ENCODE measurements around the gene FAM13A.
A peak's percentile ranks its signal among the peaks of the same experiment; 100 is the strongest.

Gene FAM13A

DNA sequence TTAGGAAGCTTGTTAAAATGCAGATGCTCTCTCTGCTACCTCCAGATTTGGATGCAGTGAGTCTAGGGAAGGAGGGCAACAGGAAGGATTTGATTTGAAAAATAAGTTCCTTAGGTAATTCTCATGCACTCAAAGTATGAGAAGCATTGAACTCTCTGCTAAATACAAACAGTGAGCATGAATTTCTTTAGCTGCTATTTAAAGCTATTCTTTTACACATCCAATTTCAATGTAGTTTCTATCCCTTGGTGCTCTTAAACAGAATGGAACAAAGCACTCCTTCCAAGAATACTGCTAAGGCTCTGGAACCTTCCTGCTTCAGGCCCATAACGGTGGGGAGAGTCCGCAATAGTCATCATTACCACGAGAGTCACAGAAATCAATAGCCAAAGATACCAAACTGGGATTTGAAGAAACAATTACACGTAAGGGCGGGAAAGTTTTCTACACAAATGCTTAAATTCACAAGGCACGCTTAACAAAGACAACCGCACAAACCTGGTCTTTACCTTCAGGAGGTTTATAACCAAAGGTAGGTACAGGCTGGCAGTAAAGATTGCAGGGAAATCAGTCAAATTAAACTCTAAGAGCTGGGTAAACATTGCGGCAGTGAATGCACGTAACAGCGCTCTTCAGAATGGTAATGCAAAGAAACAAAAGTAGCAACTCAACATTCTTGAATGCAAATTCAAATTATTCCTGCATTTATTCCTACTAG, 236.1 kb downstream of the FAM13A start:
- no peak for DNase-seq
- intact Hi-C loops (cut with DNase I) = no loop called here

- no peak for DNase-seq
- intact Hi-C loops (cut with DNase I) = loop anchor here (1.0 to 10.0 kb wide), 2 partner anchors 204 to 295 kb away; partner anchors contain the start of gene PYURF
Observed at GRCh38 chr4:88819818-88820697, 236.9 kb downstream of the FAM13A start.

DNA sequence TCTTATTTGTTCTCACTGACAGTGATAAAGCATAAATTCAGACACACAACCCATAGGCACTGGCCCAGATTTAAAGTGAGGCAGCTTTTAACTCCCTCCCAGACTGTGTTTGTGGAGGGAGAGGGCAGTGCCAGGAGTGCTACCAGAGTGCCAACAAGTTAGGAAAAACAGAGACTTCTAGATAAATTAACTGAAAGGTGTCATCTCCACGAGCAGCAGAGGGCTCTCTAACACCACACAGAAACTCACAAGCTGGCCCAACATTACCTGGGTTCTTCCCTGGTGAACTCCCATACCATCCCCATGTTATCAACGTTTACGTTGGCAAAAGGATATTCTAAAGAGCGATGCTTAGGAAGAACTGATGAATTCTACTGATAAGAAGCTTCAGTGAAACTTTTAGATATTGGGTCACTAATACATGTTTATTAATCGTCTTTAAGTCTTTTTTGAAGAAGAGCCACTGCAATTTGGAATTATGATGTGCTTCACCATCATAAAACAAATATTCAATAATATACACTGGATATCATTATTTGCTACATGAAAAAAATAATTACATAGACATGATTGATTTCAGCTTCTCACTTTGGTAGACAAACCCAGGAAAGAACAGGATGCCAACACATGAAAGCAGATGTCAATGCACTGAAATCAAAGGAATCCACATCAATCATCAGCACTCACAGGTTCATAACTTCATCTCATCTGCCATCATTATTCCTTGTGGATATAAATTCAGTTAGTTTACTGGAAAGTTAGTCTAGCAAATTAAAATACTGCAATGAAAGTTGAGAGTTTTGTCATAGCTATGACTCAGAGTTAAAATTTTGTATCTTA, 238.1 kb downstream of the FAM13A start:
- intact Hi-C loops (cut with DNase I) = loop anchor here (1.0 to 10.0 kb wide), 2 partner anchors 205 to 294 kb away; partner anchors contain the start of gene PYURF
- peak in 6 of 10 donors; percentile 27 to 87 (median 40) for DNase-seq

DNA sequence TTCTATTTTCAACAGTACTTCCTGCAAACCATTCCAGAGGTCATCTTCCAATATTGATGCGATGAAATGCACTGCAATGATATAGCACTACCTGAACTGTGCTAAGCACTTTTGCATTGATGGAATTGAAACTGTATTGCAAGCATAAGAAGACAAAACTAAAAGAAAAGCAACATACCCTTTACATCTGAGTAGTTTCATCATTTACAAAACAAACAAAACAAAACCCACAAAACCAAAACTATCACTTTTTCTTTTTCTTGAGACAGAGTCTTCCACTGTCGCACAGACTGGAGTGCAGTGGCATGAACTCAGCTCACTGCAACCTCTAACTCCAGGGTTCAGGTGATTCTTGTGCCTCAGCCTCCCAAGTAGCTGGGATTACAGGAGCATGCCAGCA, 239.2 kb downstream of the FAM13A start:
- intact Hi-C loops (cut with DNase I) = loop anchor here (10.0 kb wide), 1 partner anchor 293 kb away; the partner anchor contains the start of gene PYURF
- DNase-seq = no peak

DNA sequence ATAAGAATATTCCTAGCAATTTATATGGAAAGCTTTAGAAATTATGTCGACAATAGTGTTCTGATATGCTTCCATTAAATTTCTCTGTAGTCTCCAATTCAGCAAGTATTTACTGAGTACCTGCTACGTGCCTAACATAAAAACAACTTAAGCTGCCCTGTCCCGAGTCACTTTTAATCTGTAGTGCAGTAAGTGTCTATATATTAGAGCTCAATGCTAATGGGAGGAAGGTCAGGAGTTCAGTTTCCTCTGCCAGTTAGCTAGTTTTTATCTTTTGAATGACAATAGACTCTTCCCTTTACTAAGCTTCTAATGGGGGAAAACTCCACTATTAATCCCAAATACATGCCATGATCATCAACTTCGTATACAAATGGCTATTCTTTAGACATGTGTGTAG, 240.6 kb downstream of the FAM13A start:
- no peak for DNase-seq
- intact Hi-C loops (cut with DNase I) = loop anchor here (10.0 kb wide), 1 partner anchor 292 kb away; the partner anchor contains the start of gene PYURF

GRCh38 chr4:88814043-88814617, 242.9 kb downstream of the FAM13A start:
- no peak for DNase-seq
- intact Hi-C loops (cut with DNase I) = loop anchor here (10.0 kb wide), 1 partner anchor 289 kb away; the partner anchor contains the start of gene PYURF

GRCh38 chr4:88813013-88813412, 244.0 kb downstream of the FAM13A start:
- DNase-seq = no peak
- intact Hi-C loops (cut with DNase I) = loop anchor here (10.0 kb wide), 1 partner anchor 288 kb away; the partner anchor contains the start of gene PYURF

DNA sequence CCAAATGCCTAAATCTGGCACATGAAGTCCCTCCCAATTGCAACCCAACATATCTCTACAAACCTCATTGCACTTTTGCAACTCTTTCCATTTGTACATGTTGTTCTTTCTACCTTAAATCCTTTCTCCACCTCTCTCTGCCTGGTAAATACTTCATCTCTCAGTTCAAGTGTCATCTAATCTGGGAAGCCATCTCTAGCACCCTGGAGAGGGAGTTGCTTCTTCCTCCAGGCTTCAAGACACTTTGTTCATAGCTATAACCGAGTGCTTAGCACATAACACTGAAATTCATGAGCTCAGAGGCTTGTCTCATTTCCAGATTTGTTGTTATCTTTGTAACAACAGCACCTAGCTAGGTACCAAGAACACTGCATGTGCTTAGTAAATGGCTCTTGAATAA, 244.6 kb downstream of the FAM13A start:
- DNase-seq = no peak
- intact Hi-C loops (cut with DNase I) = loop anchor here (10.0 kb wide), 1 partner anchor 288 kb away; the partner anchor contains the start of gene PYURF

DNA sequence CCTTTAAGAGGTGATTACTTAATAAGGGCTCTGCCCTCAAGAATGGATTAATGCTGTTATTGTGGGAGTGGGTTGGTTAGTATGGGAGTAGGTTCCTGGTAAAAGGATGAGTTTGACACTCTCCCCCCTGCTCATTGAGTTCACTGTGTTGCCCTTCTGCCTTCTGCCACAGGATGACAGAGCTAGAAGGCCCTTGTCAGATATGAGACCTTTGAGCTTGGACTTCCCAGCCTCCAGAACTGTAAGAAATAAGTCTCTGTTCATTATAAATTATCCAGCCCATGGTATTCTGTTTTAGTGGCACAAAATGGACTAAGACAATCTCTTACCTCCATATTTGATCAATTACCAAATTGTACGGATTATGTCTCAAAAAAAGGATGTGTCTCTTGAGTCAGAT, 245.1 kb downstream of the FAM13A start:
- intact Hi-C loops (cut with DNase I) = loop anchor here (10.0 kb wide), 1 partner anchor 287 kb away; the partner anchor contains the start of gene PYURF
- DNase-seq = no peak

- intact Hi-C loops (cut with DNase I) = loop anchor here (10.0 kb wide), 1 partner anchor 286 kb away; the partner anchor contains the start of gene PYURF
Observed at GRCh38 chr4:88810325-88810724, 246.7 kb downstream of the FAM13A start.

GRCh38 chr4:88809576-88810219, 247.3 kb downstream of the FAM13A start:
- no peak for DNase-seq
- intact Hi-C loops (cut with DNase I) = loop anchor here (10.0 kb wide), 1 partner anchor 285 kb away; the partner anchor contains the start of gene PYURF

More at GRCh38 chr4:88810325-88810724, 246.7 kb downstream of the FAM13A start:
- DNase-seq = no peak

DNA sequence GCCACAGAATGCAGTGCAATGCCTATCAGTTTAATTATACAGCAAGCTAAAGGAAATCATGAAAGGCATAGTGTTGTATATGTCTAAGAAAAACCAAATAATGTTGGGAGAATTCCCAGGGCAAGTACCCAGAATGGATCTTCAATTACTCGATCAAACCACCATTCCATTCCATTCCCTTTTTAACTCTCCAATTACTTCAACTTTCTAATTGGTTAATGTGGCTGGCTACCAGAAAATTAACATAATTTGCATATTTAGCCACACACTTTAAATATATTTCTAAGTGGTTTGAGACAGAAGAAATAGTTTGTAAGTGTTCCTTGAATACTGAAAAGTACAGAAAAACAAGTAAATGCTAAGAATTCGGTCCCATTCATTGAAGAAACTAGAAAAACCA, 247.9 kb downstream of the FAM13A start:
- DNase-seq = no peak
- intact Hi-C loops (cut with DNase I) = no loop called here

- intact Hi-C loops (cut with DNase I) = no loop called here
- no peak for DNase-seq
Observed at GRCh38 chr4:88807499-88807898, 249.5 kb downstream of the FAM13A start.

- intact Hi-C loops (cut with DNase I) = no loop called here
- DNase-seq = no peak
Observed at GRCh38 chr4:88804234-88804633, 252.8 kb downstream of the FAM13A start.

- DNase-seq = no peak
- intact Hi-C loops (cut with DNase I) = no loop called here
Observed at GRCh38 chr4:88803600-88804096, 253.3 kb downstream of the FAM13A start.

- intact Hi-C loops (cut with DNase I) = no loop called here
- no peak for DNase-seq
Observed at GRCh38 chr4:88802585-88803286, 254.2 kb downstream of the FAM13A start.

- no peak for DNase-seq
- intact Hi-C loops (cut with DNase I) = no loop called here
Observed at GRCh38 chr4:88802138-88802537, 254.8 kb downstream of the FAM13A start.

- no peak for DNase-seq
- intact Hi-C loops (cut with DNase I) = no loop called here
Observed at GRCh38 chr4:88799900-88800299, 257.1 kb downstream of the FAM13A start.

Data from posterior cingulate gyrus (tissue), 11 donors.